Tibial nerve (tissue), 4 donors: ENCODE measurements around the gene NPDC1. TPM values are rescaled to one million over a fixed set of nuclear protein-coding genes. Genes with fewer than 3 reads are reported as not detected.
A peak's percentile ranks its signal among the peaks of the same experiment; 100 is the strongest.

Source experiments
- DNase-seq, 2 donors: peaks; one replicate each; pipeline ENCODE4 v3.0.0-alpha.2; 2019; ENCODE audit warnings: low spot score in 2 of 2
- H3K27ac ChIP-seq, 4 donors: fragments of 200-600 bp; sonication (generic) in 3 of 4; one replicate each; pipeline ENCODE4 v1.5.1; 2017 to 2019; ENCODE audit warnings: mild to moderate bottlenecking in 1 of 4
- H3K27me3 ChIP-seq, 2 donors: fragments of 200-600 bp; sonication (generic) in 1 of 2; one replicate each; pipeline versions ENCODE4 v1.5.1 to v1.6.0; 2017 to 2019
- H3K36me3 ChIP-seq, 3 donors: fragments of 200-600 bp; sonication (generic); one replicate each; pipeline ENCODE4 v1.5.1; 2018 to 2019
- H3K4me1 ChIP-seq, 4 donors: fragments of 200-600 bp; sonication (generic) in 3 of 4; one replicate each; pipeline ENCODE4 v1.5.1; 2017 to 2019
- H3K4me3 ChIP-seq, 4 donors: fragments of 200-600 bp; sonication (generic) in 3 of 4; one replicate each; pipeline ENCODE4 v1.5.1; 2017 to 2019; ENCODE audit warnings: mild to moderate bottlenecking in 1 of 4, moderate library complexity in 1 of 4
- H3K9me3 ChIP-seq, 4 donors: fragments of 200-600 bp; sonication (generic) in 3 of 4; one replicate each; pipeline ENCODE4 v1.5.1; 2017 to 2019
- EP300 ChIP-seq, 2 donors: sonication (generic); formaldehyde crosslinking; IDR thresholded peaks; one replicate each; pipeline ENCODE4 v1.6.1; 2017; ENCODE audit warnings: antibody characterized with exemption in 2 of 2, mild to moderate bottlenecking in 1 of 2
- POLR2A ChIP-seq, 2 donors: fragments of 450-650 bp; IDR thresholded peaks; one replicate each; pipeline ENCODE4 v1.6.1; 2017; ENCODE audit warnings: antibody characterized with exemption in 2 of 2, mild to moderate bottlenecking in 2 of 2, moderate library complexity in 2 of 2
- WGBS, 2 donors: methylation state at CpG; one replicate each; pipeline ENCODE4 v1.1.5; 2018; 5-methylcytosine and 5-hydroxymethylcytosine counted together
- total RNA-seq, 4 donors: library from RNA; depleted of rRNA; stranded (reverse); fragments of >200 nt; gene quantifications; one replicate each; pipeline ENCODE4 v1.1.0, GENCODE V29; 2016
- TF ChIP-seq, protein P1 (sequence below), 5 experiments: fragments of 200-600 bp in 3 of 5; fragments of 450-650 bp in 2 of 5; sonication (generic) in 3 of 5; IDR thresholded peaks; one replicate each; pipeline ENCODE4 v1.5.1; 2016 to 2019; ENCODE audit warnings: antibody characterized with exemption in 5 of 5, mild to moderate bottlenecking in 3 of 5, moderate library complexity in 2 of 5

Gene NPDC1, protein sequence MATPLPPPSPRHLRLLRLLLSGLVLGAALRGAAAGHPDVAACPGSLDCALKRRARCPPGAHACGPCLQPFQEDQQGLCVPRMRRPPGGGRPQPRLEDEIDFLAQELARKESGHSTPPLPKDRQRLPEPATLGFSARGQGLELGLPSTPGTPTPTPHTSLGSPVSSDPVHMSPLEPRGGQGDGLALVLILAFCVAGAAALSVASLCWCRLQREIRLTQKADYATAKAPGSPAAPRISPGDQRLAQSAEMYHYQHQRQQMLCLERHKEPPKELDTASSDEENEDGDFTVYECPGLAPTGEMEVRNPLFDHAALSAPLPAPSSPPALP
- total RNA-seq: 100 to 1,000 TPM in 3 of 4 donors, 10 to 100 TPM in 1; 80.6 to 269 (median 182) TPM

DNA sequence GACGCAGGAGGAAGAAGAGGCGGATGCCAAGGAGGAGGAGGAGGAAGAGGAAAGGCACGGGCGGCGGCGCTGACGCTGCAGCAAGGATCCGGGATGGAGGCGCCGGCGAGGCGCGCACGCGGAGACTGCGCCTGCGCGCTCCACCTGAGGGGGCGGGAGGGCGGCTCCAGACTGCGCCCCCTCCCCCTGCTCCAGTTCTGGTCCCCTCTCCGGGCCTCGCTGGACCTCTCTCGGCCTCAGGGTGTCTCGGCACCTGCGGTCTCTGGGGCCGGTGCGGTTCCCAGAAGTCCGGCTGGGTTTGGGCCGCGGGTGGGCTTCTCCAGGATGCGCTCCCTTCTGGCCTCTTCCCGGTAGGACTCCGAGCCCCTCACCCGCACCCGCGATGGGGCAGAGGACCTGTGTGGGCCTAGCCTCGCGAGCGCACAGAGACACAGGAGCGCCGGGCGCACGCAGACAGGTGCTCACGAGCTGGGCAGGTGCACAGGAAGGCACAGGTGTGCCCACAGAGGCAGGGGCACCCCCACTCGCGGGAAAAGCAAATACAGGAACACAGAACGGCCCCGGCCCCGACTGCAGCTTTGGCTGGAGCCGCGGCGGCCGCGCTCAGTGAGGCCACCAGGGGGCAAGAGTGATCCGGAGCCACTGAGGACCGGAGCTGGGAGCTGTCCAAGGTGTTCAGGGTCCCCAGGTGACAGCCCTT, at the start of gene NPDC1:
Gene NPDC1, minus strand, starts transcription at position 90 of the 700 bp plus-strand sequence. CDS start 188 bp downstream, outside the sequence.
- no peaks in the 10 kb centered on the region for H3K9me3 ChIP-seq
- 0% methylated on average over 33 to 57 of the region's 57 CpGs for WGBS, 2 donors
- peak within 1 kb of the TSS; percentile 25 to 76 (median 60) for H3K4me3 ChIP-seq
- peaks cover 0 to 19% of the 10 kb centered on the region in 2 donors for H3K27me3 ChIP-seq
- H3K27ac ChIP-seq: peak within 1 kb of the TSS in 3 of 4 donors; percentile 51 to 75 (median 56)
- TF ChIP-seq, protein P1, sequence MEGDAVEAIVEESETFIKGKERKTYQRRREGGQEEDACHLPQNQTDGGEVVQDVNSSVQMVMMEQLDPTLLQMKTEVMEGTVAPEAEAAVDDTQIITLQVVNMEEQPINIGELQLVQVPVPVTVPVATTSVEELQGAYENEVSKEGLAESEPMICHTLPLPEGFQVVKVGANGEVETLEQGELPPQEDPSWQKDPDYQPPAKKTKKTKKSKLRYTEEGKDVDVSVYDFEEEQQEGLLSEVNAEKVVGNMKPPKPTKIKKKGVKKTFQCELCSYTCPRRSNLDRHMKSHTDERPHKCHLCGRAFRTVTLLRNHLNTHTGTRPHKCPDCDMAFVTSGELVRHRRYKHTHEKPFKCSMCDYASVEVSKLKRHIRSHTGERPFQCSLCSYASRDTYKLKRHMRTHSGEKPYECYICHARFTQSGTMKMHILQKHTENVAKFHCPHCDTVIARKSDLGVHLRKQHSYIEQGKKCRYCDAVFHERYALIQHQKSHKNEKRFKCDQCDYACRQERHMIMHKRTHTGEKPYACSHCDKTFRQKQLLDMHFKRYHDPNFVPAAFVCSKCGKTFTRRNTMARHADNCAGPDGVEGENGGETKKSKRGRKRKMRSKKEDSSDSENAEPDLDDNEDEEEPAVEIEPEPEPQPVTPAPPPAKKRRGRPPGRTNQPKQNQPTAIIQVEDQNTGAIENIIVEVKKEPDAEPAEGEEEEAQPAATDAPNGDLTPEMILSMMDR (IDR thresholded peaks at IDR 0.05): peak; percentile 84 to 94 (median 91)
- TF ChIP-seq POLR2A (IDR thresholded peaks at IDR 0.05): no peak
- no peak for TF ChIP-seq EP300 (IDR thresholded peaks at IDR 0.05)
- H3K4me1 ChIP-seq: peaks cover 0 to 55% (median 25%) of the 10 kb centered on the region in 4 donors
- peak in 1 of 2 donors; percentile 78 for DNase-seq
- peaks cover 0 to 9% (median 0%) of the 10 kb centered on the region in 3 donors for H3K36me3 ChIP-seq

DNA sequence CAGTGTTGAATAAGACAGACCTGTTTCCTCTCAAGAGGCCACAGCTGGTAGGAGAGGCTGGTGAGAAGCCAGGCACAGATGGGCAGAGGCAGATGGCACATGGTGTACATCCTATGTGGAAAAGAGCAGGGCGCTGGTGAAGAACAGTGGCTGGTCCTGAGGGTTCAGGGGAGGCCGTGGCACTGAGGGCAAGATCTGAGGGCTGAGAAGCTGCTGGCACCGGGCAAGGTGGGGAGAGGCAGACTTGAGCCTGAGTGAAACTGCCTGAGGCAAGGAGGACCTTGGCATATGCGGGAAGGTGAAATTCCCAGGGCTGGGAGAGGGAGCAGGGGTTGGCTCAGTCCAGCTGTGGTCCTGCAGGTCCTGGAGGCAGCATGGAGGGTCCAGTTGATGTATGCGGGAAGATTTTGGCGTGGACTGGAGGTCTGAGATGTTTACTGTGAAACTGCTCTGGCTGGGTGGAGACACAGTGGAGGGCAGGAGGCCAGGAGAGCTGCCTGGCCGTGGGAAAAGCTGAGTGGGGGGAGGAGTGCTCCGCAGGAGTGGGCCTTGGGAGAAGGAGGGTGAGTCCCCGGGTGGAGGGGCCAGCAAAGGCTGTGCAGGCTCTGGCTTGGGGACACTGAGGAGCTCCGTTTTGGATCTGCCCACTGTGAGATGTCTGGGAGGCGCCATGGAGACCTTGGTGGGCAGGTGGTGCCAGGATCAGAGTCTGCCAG, 43.4 kb upstream of the NPDC1 start:
- peaks cover 0 to 58% (median 0%) of the 10 kb centered on the region in 3 donors for H3K36me3 ChIP-seq
- WGBS, 2 donors: 76 to 80% methylated on average over 11 of the region's 11 CpGs
- TF ChIP-seq EP300 (IDR thresholded peaks at IDR 0.05) (no peak), POLR2A (IDR thresholded peaks at IDR 0.05) (no peak)
- TF ChIP-seq, protein P1 (IDR thresholded peaks at IDR 0.05): no peak

DNA sequence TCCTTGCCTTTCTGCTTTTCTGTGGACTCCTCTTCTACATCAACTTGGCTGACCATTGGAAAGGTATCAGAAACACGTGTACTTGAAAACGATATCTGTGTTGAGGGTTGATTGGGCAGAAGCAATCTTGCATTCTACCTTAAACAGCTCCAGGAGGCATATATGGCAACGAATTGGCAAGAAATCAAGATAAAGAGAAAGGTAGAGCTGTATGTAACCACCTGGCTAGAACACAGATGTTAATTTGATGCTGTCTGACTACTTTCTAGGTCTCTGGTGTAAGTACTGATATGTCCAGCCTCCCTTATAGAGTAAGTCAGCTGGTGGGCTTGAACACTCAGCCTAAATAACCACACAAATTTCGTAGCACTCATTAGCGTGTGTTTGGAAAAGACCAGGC, 42.1 kb upstream of the NPDC1 start:
- Histone ChIP-seq H3K36me3 (peaks cover 0 to 54% (median 0%) of the 10 kb centered on the region in 3 donors), H3K27me3 (no peaks in the 10 kb centered on the region), H3K4me1 (peaks cover 0 to 42% (median 18%) of the 10 kb centered on the region in 4 donors), H3K27ac (no peak overlapping the region), H3K4me3 (no peak overlapping the region), H3K9me3 (no peaks in the 10 kb centered on the region)
- DNase-seq: no peak
- no peak for TF ChIP-seq POLR2A (IDR thresholded peaks at IDR 0.05)
- TF ChIP-seq, protein P1 (IDR thresholded peaks at IDR 0.05): no peak
- TF ChIP-seq EP300 (IDR thresholded peaks at IDR 0.05): no peak
- 86 to 89% methylated on average over 5 of the region's 5 CpGs for WGBS, 2 donors

More for the DNA sequence above, 43.4 kb upstream of the NPDC1 start:
- no peaks in the 10 kb centered on the region for H3K27me3 ChIP-seq
- no peak overlapping the region for H3K4me3 ChIP-seq
- no peak overlapping the region for H3K27ac ChIP-seq
- DNase-seq: no peak
- peaks cover 0 to 42% (median 18%) of the 10 kb centered on the region in 4 donors for H3K4me1 ChIP-seq
- no peaks in the 10 kb centered on the region for H3K9me3 ChIP-seq

DNA sequence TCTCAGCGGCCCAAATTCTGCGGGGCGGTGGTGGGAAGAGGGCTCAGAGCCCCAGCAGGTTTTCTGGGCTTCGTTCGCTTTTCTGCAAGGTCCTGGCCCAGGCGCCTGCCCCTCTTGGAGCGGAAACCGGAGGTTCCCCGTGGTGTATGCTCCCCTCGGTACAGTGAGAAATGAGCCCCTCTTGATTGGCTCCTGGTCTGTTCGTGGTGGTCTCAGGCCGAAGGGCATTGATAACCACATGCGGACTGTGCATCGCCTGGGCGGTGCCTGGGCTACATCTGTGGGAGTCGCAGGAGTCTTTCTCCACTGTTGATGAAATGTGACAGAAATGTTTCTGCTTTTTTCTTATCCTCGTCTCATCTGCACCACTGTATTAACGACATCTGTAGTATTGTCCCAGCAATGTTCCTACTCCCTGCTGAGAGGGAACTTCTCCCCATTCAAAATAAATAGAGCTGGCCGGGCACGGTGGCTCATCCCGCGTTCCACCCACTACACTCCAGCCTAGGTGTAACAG, 41.5 kb upstream of the NPDC1 start:
- WGBS, 2 donors: 9 to 14% methylated on average over 14 to 22 of the region's 22 CpGs
- H3K9me3 ChIP-seq: no peaks in the 10 kb centered on the region
- peaks cover 0 to 42% (median 18%) of the 10 kb centered on the region in 4 donors for H3K4me1 ChIP-seq
- peaks cover 0 to 54% (median 3%) of the 10 kb centered on the region in 3 donors for H3K36me3 ChIP-seq
- peak overlapping the region; percentile 81 to 96 (median 88) for H3K4me3 ChIP-seq
- no peak for TF ChIP-seq POLR2A (IDR thresholded peaks at IDR 0.05)
- TF ChIP-seq, protein P1 (IDR thresholded peaks at IDR 0.05): no peak
- TF ChIP-seq EP300 (IDR thresholded peaks at IDR 0.05): no peak
- no peak for DNase-seq
- no peaks in the 10 kb centered on the region for H3K27me3 ChIP-seq
- H3K27ac ChIP-seq: peak overlapping the region; percentile 81 to 97 (median 94)
